ENCODE measurements around the gene MMP24OS.

GRCh38 chr20:35296101-35296554, 18.2 kb upstream of the MMP24OS start:
- TF ChIP-seq, protein P1, sequence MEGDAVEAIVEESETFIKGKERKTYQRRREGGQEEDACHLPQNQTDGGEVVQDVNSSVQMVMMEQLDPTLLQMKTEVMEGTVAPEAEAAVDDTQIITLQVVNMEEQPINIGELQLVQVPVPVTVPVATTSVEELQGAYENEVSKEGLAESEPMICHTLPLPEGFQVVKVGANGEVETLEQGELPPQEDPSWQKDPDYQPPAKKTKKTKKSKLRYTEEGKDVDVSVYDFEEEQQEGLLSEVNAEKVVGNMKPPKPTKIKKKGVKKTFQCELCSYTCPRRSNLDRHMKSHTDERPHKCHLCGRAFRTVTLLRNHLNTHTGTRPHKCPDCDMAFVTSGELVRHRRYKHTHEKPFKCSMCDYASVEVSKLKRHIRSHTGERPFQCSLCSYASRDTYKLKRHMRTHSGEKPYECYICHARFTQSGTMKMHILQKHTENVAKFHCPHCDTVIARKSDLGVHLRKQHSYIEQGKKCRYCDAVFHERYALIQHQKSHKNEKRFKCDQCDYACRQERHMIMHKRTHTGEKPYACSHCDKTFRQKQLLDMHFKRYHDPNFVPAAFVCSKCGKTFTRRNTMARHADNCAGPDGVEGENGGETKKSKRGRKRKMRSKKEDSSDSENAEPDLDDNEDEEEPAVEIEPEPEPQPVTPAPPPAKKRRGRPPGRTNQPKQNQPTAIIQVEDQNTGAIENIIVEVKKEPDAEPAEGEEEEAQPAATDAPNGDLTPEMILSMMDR (IDR thresholded peaks at IDR 0.05) = no peak
- TF ChIP-seq EP300 (IDR thresholded peaks at IDR 0.05) (no peak), POLR2A (IDR thresholded peaks at IDR 0.05) (no peak)
